Measurements from ENCODE around the gene MUC6.

Gene MUC6

GRCh38 chr11:1009371-1009770 lies 27.1 kb downstream of the MUC6 start:
- TF ChIP-seq, protein P1, sequence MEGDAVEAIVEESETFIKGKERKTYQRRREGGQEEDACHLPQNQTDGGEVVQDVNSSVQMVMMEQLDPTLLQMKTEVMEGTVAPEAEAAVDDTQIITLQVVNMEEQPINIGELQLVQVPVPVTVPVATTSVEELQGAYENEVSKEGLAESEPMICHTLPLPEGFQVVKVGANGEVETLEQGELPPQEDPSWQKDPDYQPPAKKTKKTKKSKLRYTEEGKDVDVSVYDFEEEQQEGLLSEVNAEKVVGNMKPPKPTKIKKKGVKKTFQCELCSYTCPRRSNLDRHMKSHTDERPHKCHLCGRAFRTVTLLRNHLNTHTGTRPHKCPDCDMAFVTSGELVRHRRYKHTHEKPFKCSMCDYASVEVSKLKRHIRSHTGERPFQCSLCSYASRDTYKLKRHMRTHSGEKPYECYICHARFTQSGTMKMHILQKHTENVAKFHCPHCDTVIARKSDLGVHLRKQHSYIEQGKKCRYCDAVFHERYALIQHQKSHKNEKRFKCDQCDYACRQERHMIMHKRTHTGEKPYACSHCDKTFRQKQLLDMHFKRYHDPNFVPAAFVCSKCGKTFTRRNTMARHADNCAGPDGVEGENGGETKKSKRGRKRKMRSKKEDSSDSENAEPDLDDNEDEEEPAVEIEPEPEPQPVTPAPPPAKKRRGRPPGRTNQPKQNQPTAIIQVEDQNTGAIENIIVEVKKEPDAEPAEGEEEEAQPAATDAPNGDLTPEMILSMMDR (IDR thresholded peaks at IDR 0.05), result no peak

DNA sequence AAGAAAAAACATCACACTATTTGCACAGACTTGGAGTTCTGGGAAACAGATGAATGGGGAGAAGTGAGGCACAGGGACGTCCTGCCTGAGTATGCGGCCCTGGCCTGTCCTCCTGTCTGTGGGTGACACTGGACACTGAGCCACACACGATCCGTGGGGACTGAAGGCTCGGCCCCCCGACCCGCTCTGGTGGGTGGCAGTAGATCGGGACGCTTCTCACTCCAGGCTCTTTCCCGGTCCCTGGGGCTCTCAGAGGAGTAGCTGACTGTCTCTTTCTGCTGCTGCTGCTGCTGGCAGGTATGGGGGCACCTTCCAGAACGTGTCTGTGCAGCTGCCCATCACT lies 27.7 kb downstream of the MUC6 start:
- TF ChIP-seq, protein P1 (IDR thresholded peaks at IDR 0.05), result no peak

DNA sequence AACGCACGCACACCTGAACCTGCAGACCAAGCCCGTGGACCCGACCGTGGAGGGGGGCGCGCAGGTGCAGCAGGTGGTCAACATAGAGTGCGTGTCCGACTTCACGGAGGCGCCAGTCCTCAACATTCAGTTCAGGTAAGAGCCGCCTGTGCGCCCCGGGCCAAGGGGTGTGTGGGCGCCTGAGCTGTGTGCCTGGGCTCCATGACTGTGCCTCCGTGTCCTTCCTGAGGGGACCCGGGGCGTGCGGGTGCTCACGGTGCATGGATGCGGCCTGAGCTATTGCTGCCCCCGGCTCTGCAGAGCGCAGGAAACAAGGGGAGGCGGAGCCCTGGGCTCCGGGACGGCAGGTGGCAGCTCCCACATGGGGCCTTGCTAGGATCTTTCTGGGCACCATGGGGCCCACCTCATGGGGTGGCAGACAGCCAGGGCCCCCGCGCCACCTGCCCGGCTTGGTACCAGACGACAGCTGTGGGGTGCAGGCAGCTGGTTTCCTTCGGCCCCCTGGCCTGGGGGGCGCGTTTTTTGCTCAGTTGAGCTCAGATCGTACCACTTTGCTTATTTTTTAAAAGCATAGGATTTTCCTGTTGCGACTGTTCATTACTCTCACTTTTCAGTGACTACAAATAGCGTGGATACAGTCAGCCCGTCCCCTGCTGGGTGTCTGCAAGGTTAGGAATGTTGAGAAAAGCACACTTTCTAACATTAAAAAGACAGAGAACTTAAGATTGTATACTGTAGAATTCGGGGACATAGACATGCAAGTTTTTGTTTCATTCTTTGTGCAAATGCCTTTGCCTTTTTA lies 28.3 kb downstream of the MUC6 start:
- TF ChIP-seq, protein P1 (IDR thresholded peaks at IDR 0.05), result no peak

- TF ChIP-seq, protein P1 (IDR thresholded peaks at IDR 0.05), result no peak
Measured at GRCh38 chr11:1007279-1007678, 29.2 kb downstream of the MUC6 start.

DNA sequence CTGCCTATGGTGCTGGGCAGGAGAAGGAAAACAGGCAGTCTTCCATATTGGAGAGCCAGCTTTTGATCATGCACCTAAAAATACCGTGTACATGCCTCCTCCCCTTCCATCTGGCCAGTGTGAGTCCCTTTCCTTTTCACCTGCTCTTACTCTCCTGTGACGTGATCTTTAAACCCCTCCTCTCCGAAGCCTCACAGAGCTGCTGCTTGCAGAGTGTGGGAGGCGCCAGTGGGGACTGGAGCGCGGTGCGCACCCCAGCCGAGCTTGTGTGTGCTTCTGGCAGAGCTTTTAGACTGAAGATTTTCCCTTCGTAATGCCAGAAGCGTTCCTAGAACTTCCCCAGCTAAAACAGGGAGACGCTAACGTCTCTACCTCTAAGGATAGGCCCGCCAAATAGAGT lies 29.8 kb downstream of the MUC6 start:
- TF ChIP-seq, protein P1 (IDR thresholded peaks at IDR 0.05), result no peak

DNA sequence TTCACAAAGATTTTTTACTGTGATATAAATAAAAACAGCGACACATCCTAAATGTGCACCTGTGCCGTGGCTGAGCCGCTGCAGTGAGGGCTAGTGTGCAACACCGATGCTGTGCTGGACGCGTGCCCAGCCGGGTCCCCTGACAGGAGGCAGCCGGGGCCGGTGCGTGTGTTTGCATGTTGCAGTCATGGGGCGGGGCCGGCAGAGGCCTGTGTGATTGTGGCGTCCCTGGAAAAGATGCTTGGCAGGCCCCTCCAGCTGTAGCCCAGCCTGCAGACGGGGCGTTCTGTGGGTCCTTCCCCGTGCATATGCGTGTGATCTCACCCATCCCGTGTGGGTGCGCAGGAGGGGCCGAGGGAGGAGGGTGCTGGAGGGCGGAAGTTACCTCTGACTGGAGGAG lies 30.6 kb downstream of the MUC6 start:
- TF ChIP-seq, protein P1 (IDR thresholded peaks at IDR 0.05), result no peak

DNA sequence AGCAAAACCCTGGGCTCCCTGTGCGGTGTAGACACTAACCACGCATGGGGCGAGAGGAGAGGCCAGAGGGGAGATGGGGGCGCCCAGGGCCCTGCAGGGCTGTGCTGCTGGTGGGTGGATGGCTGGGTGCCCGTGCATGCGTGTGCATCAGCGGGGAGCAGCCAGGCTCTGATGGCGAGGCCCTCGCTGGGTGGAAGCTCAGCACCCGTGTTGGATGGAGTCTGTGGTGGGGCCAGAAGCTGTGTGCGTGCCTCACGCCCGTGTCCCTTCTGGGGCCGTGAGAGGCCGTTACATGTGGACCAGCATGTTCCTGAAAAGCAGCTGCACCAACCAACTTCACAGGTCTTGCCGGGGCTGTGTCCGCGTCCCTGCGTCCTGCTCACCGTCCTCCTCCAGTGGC lies 33.4 kb downstream of the MUC6 start:
- TF ChIP-seq, protein P1 (IDR thresholded peaks at IDR 0.05), result no peak

Measured in LNCAP (cell line).